BJ (cell line): Measurements from ENCODE around the gene TRPM2. TPM values are rescaled to one million over a fixed set of nuclear protein-coding genes. Genes with fewer than 3 reads are reported as not detected.

Source experiments
- CTCF ChIA-PET: fragments of 350-600 bp; formaldehyde crosslinking; extraction: SDS; loops from one replicate; lab custom pipeline; 2021; ENCODE audit warnings: antibody characterized with exemption, inconsistent platforms; lab: Yijun Ruan, JAX
- POLR2A ChIA-PET: fragments of 300-600 bp; sonication (Branson Sonifier 250); formaldehyde crosslinking; extraction: SDS; loops from one replicate; lab custom pipeline; 2021; ENCODE audit warnings: antibody characterized with exemption; lab: Charles Lee
- DNase-seq: peaks from one replicate; pipeline ENCODE4 v3.0.0-alpha.2; 2011; ENCODE audit warnings: low read depth
- H3K27me3 ChIP-seq: 2 replicates; pipeline ENCODE4 v1.6.0; 2011; ENCODE audit warnings: low read length; ENCODE audit not compliant: control insufficient read depth, insufficient read depth
- H3K36me3 ChIP-seq: 2 replicates; pipeline ENCODE4 v1.5.1; 2011; ENCODE audit warnings: low read length; ENCODE audit not compliant: control insufficient read depth, insufficient read depth
- H3K4me3 ChIP-seq: 2 replicates; pipeline ENCODE4 v1.5.1; 2011; ENCODE audit warnings: low read depth, mild to moderate bottlenecking, control low read depth, low read length
- polyA plus RNA-seq: library from polyadenylated mRNA; depleted of rRNA; stranded (reverse); fragments of >200 nt; gene quantifications from 2 replicates; pipeline ENCODE4 v1.2.3, GENCODE V29; 2011
- TF ChIP-seq, protein P1 (sequence below): IDR thresholded peaks from 2 replicates; pipeline ENCODE4 v1.5.1; 2011; ENCODE audit warnings: low read depth, mild to moderate bottlenecking, control low read depth, inconsistent platforms, low read length, moderate library complexity; ENCODE audit not compliant: insufficient read depth

The TRPM2 gene
- polyA plus RNA-seq, 1 experiment: not detected

DNA sequence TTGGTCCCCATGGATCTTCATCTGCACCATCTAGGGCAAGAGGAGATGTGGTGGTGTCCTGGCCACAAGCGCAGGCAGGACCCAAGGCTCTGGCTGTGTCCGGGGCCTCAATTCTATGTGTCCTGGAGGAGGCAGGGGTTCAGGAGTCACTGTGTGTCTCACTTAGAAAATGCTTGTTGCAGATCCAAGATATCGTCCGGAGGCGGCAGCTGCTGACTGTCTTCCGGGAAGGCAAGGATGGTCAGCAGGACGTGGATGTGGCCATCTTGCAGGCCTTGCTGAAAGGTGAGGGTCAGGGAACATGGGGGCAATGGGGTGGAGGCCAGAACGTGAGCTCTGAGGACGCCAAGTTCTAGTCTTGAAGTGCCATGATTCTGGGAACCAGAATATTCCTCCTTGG lies 29.1 kb downstream of the TRPM2 start:
- ChIA-PET POLR2A (no interaction called here), CTCF (no interaction called here)
- TF ChIP-seq, protein P1, sequence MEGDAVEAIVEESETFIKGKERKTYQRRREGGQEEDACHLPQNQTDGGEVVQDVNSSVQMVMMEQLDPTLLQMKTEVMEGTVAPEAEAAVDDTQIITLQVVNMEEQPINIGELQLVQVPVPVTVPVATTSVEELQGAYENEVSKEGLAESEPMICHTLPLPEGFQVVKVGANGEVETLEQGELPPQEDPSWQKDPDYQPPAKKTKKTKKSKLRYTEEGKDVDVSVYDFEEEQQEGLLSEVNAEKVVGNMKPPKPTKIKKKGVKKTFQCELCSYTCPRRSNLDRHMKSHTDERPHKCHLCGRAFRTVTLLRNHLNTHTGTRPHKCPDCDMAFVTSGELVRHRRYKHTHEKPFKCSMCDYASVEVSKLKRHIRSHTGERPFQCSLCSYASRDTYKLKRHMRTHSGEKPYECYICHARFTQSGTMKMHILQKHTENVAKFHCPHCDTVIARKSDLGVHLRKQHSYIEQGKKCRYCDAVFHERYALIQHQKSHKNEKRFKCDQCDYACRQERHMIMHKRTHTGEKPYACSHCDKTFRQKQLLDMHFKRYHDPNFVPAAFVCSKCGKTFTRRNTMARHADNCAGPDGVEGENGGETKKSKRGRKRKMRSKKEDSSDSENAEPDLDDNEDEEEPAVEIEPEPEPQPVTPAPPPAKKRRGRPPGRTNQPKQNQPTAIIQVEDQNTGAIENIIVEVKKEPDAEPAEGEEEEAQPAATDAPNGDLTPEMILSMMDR: no peak
- Histone ChIP-seq H3K4me3 (no peak overlapping the region), H3K36me3 (no peaks in the 10 kb centered on the region), H3K27me3 (no peaks in the 10 kb centered on the region)
- DNase-seq: no peak

DNA sequence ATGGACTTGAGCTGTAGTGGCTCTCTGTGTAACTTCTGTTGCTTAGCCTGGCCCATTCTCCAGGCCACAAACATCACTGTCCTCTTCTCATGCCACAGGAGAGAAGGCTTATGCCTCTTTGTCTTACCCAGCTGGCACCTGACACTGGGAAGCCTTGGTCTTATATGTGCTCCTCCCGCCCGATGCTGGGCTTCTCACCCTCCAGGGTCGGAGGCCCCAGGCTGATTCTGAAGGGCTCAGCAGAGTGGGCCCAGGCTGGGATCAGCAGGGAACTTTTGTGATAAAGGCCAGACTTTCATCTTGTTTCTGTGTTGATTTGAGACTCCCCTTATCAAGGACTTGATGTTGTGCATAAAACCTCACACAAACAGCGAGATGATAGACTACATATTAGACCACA lies 29.8 kb downstream of the TRPM2 start:
- Histone ChIP-seq H3K4me3 (no peak overlapping the region), H3K36me3 (no peaks in the 10 kb centered on the region), H3K27me3 (no peaks in the 10 kb centered on the region)
- POLR2A ChIA-PET: no interaction called here
- CTCF ChIA-PET: no interaction called here
- DNase-seq: no peak
- TF ChIP-seq, protein P1: no peak

DNA sequence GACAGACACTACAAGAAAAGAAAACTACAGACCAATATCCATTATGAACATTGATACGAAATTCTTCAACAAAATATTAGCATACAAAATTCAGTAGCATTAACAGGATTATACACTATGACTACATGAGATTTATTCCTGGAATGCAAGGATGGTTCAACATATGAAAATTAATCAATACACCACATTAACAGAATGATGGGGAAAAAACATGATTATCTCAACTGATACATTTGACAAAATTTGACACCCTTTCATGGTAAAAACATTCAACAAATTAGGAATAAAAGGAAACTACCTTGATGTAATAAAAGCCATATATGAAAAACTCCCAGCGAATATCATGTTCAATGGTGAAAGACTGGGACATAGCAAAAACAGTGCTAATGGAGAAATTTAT lies 31.5 kb downstream of the TRPM2 start:
- Histone ChIP-seq H3K36me3 (no peaks in the 10 kb centered on the region), H3K4me3 (no peak overlapping the region), H3K27me3 (no peaks in the 10 kb centered on the region)
- DNase-seq: no peak
- CTCF ChIA-PET: no interaction called here
- TF ChIP-seq, protein P1: no peak
- POLR2A ChIA-PET: no interaction called here

DNA sequence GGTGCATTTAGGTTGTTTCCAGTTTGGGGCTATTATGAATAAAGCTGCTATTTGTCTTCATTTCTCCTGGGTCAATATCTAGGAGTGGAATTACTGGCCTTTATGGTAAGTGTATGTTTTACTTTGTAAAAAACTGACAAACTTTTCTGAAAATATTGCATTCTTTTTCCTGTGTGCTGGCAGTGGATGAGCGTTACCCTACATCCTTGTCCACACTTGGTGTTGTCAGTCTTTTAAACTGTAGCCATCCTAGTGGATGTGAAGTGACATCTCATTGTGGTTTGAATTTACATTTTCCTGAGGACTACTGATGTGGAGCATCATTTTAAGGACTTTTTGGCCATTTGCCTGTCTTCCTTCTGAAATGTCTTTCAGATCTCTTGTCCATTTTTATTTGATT lies 35.9 kb downstream of the TRPM2 start:
- no peak for DNase-seq

DNA sequence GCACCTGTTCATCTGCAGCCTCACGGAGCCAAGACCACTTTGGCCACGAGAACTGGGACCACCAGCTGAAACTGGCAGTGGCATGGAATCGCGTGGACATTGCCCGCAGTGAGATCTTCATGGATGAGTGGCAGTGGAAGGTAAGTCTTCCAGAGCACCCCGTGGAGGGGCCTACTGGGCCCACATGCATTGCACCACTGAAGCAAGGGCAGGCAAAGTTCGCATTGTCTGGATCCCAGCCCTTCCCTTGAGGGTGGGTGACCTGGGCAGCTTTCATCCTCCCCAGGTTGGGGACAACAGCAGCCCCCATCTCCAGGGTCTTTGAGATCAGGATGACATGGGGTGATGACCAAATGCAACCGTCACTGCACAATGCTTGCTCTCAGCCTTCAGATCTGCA lies 37.5 kb downstream of the TRPM2 start:
- POLR2A ChIA-PET: no interaction called here
- no peaks in the 10 kb centered on the region for H3K27me3 ChIP-seq
- TF ChIP-seq, protein P1: no peak
- H3K4me3 ChIP-seq: no peak overlapping the region
- H3K36me3 ChIP-seq: no peaks in the 10 kb centered on the region
- CTCF ChIA-PET: no interaction called here
- DNase-seq: no peak

More for the DNA sequence above, 35.9 kb downstream of the TRPM2 start:
- Histone ChIP-seq H3K27me3 (no peaks in the 10 kb centered on the region), H3K4me3 (no peak overlapping the region), H3K36me3 (no peaks in the 10 kb centered on the region)
- ChIA-PET CTCF (no interaction called here), POLR2A (no interaction called here)
- TF ChIP-seq, protein P1: no peak
